Measurements from ENCODE around the gene LGALS9B. TPM values are rescaled to one million over a fixed set of nuclear protein-coding genes. Genes with fewer than 3 reads are reported as not detected.
A peak's percentile ranks its signal among the peaks of the same experiment; 100 is the strongest.
"Not testable (repeated sequence)": the region's sequence is repeated elsewhere in the genome, so short reads cannot be mapped to it uniquely, and the experiment has no call there.

The LGALS9B gene
- total and polyA plus RNA-seq, 10 donors = 0.33 to 1.7 (median 0.85) TPM; not detected in 4

GRCh38 chr17:20446895-20447294 lies 20.4 kb downstream of the LGALS9B start:
- TF ChIP-seq CTCF (IDR thresholded peaks at IDR 0.05 in 8 of 11, conservative IDR thresholded peaks at IDR 0.05 in 3 of 11) = peak in 3 of 11 experiments; percentile 12 to 35 (median 24)
- H3K36me3 ChIP-seq; H3K4me1 ChIP-seq; H3K27ac ChIP-seq; DNase-seq; intact Hi-C loops (cut with DNase I; ENCODE audit: low total_unique reads); H3K27me3 ChIP-seq (replicated peaks in 1 of 7); H3K4me3 ChIP-seq; H3K9me3 ChIP-seq: not testable (repeated sequence)
- WGBS, 5 donors = 69 to 77% (median 73%) methylated on average over 6 of the region's 6 CpGs

GRCh38 chr17:20444581-20445236 lies 22.6 kb downstream of the LGALS9B start:
- H3K4me1 ChIP-seq; intact Hi-C loops (cut with DNase I; ENCODE audit: low total_unique reads); DNase-seq; H3K4me3 ChIP-seq; H3K36me3 ChIP-seq; H3K27me3 ChIP-seq (replicated peaks in 1 of 7); H3K9me3 ChIP-seq; H3K27ac ChIP-seq: not testable (repeated sequence)
- 53 to 83% (median 73%) methylated on average over 2 to 4 of the region's 8 CpGs; no CpG with 5 or more reads in 1 of the 5 donors for WGBS, 5 donors

GRCh38 chr17:20444173-20444572 lies 23.2 kb downstream of the LGALS9B start:
- DNase-seq; H3K27ac ChIP-seq; intact Hi-C loops (cut with DNase I; ENCODE audit: low total_unique reads); H3K27me3 ChIP-seq (replicated peaks in 1 of 7); H3K4me3 ChIP-seq; H3K9me3 ChIP-seq; H3K36me3 ChIP-seq; H3K4me1 ChIP-seq: not testable (repeated sequence)
- WGBS, 5 donors = 90 to 100% (median 92%) methylated on average over 1 to 16 of the region's 16 CpGs

- intact Hi-C loops (cut with DNase I; ENCODE audit: low total_unique reads); H3K9me3 ChIP-seq; H3K36me3 ChIP-seq; H3K27ac ChIP-seq; H3K4me1 ChIP-seq; H3K4me3 ChIP-seq; DNase-seq; H3K27me3 ChIP-seq (replicated peaks in 1 of 7): not testable (repeated sequence)
- 80% methylated on average over 1 to 3 of the region's 9 CpGs; no CpG with 5 or more reads in 3 of the 5 donors for WGBS, 5 donors
Measured at GRCh38 chr17:20443632-20444031, 23.7 kb downstream of the LGALS9B start.

- not testable (repeated sequence) for DNase-seq, H3K4me1 ChIP-seq
Measured at GRCh38 chr17:20440665-20441064, 26.7 kb downstream of the LGALS9B start.

GRCh38 chr17:20435166-20435565 lies 32.2 kb downstream of the LGALS9B start:
- H3K36me3 ChIP-seq; DNase-seq; intact Hi-C loops (cut with DNase I; ENCODE audit: low total_unique reads); H3K4me3 ChIP-seq; H3K4me1 ChIP-seq; H3K27ac ChIP-seq; H3K9me3 ChIP-seq; H3K27me3 ChIP-seq (replicated peaks in 1 of 7): not testable (repeated sequence)
- WGBS, 5 donors = 87 to 95% (median 90%) methylated on average over 3 of the region's 3 CpGs

More at GRCh38 chr17:20440665-20441064, 26.7 kb downstream of the LGALS9B start:
- WGBS, 5 donors = 56 to 73% (median 71%) methylated on average over 2 to 3 of the region's 5 CpGs
- H3K36me3 ChIP-seq; H3K27me3 ChIP-seq (replicated peaks in 1 of 7); H3K4me3 ChIP-seq; H3K9me3 ChIP-seq; intact Hi-C loops (cut with DNase I; ENCODE audit: low total_unique reads); H3K27ac ChIP-seq: not testable (repeated sequence)

- WGBS, 5 donors = 67 to 87% (median 85%) methylated on average over 7 to 8 of the region's 8 CpGs; no CpG with 5 or more reads in 1 of the 5 donors
- H3K27me3 ChIP-seq (replicated peaks in 1 of 7) = not testable (repeated sequence)
Measured at GRCh38 chr17:20433382-20433781, 34.0 kb downstream of the LGALS9B start.

GRCh38 chr17:20427264-20427663 lies 40.1 kb downstream of the LGALS9B start:
- H3K9me3 ChIP-seq; H3K4me1 ChIP-seq; H3K27ac ChIP-seq; H3K4me3 ChIP-seq; intact Hi-C loops (cut with DNase I; ENCODE audit: low total_unique reads); H3K36me3 ChIP-seq; DNase-seq; H3K27me3 ChIP-seq (replicated peaks in 1 of 7): not testable (repeated sequence)
- 71 to 98% (median 86%) methylated on average over 1 to 2 of the region's 2 CpGs for WGBS, 5 donors

More at GRCh38 chr17:20433382-20433781, 34.0 kb downstream of the LGALS9B start:
- H3K9me3 ChIP-seq; DNase-seq; H3K4me3 ChIP-seq; H3K4me1 ChIP-seq; H3K27ac ChIP-seq; H3K36me3 ChIP-seq; intact Hi-C loops (cut with DNase I; ENCODE audit: low total_unique reads): not testable (repeated sequence)

GRCh38 chr17:20422826-20423225 lies 44.5 kb downstream of the LGALS9B start:
- H3K27me3 ChIP-seq (replicated peaks in 1 of 7); H3K9me3 ChIP-seq; H3K36me3 ChIP-seq; DNase-seq; H3K4me1 ChIP-seq; intact Hi-C loops (cut with DNase I; ENCODE audit: low total_unique reads); H3K27ac ChIP-seq; H3K4me3 ChIP-seq: not testable (repeated sequence)
- WGBS, 5 donors = 40% methylated on average over 1 of the region's 5 CpGs; no CpG with 5 or more reads in 4 of the 5 donors

GRCh38 chr17:20418838-20419237 lies 48.5 kb downstream of the LGALS9B start:
- H3K9me3 ChIP-seq; H3K36me3 ChIP-seq; H3K27me3 ChIP-seq (replicated peaks in 1 of 7); DNase-seq; H3K4me3 ChIP-seq; H3K4me1 ChIP-seq; H3K27ac ChIP-seq; intact Hi-C loops (cut with DNase I; ENCODE audit: low total_unique reads): not testable (repeated sequence)
- 91 to 100% (median 96%) methylated on average over 1 to 7 of the region's 8 CpGs for WGBS, 5 donors
